Activated CD4-positive, alpha-beta T cell treated with anti-CD3 and anti-CD28 coated beads, Interleukin-2, amount 10 ng/mL, durations not matched to agents 24 days and 14 days (primary cell): ENCODE results near the gene PRR23E. TPM values are rescaled to one million over a fixed set of nuclear protein-coding genes. Genes with fewer than 3 reads are reported as not detected.

Experiments used
- DNase-seq: peaks from one replicate; pipeline ENCODE4 v3.0.0; 2022
- H3K27ac Mint-ChIP-seq: one replicate; pipeline ENCODE4 v1.8.0; 2022; ENCODE audit warnings: mild to moderate bottlenecking, mixed read lengths
- H3K27me3 Mint-ChIP-seq: one replicate; pipeline ENCODE4 v1.8.0; 2022; ENCODE audit warnings: mixed read lengths
- H3K36me3 Mint-ChIP-seq: one replicate; pipeline ENCODE4 v1.8.0; 2022; ENCODE audit warnings: low read depth, mild to moderate bottlenecking, mixed read lengths
- H3K4me1 Mint-ChIP-seq: one replicate; pipeline ENCODE4 v1.8.0; 2021; ENCODE audit warnings: mixed read lengths
- H3K4me3 Mint-ChIP-seq: one replicate; pipeline ENCODE4 v1.8.0; 2022; ENCODE audit warnings: mild to moderate bottlenecking, moderate library complexity, mixed read lengths
- H3K9me3 Mint-ChIP-seq: one replicate; pipeline ENCODE4 v1.8.0; 2021; ENCODE audit warnings: mixed read lengths
- intact Hi-C: fragments of 100-400 bp; cut with micrococcal nuclease; formaldehyde crosslinking; loops from one replicate; pipeline ENCODE4 v1.15.1; 2023
- total RNA-seq: library from RNA; stranded (reverse); gene quantifications from 2 replicates; pipeline ENCODE4 v1.2.3, GENCODE V29; 2022

Gene PRR23E
- total RNA-seq, 1 donor from 2014 or later = not detected

DNA sequence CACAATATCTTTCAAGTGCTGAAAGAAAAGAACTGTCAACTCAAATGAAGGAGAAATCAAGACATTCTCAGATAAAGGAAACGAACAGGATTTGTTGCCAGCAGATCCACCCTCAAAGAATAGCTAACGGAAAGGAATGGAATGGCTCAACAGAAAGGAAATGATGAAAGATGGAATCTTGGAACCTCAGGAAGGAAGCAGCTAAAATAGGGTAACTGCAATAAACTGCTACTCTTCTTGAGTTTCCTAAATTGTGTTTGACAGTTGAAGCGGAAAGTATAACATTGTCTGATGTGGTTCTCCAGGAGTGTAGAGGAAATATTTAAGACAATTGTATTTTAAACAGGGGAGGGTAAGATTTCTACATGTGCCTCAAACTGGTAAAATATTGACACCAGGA lies 22.0 kb downstream of the PRR23E start:
- H3K27me3 Mint-ChIP-seq = peaks cover 6% of the 10 kb centered on the region
- intact Hi-C loops = no loop called here
- peaks cover 2% of the 10 kb centered on the region for H3K4me1 Mint-ChIP-seq

GRCh38 chr3:127215714-127216414 lies 22.9 kb downstream of the PRR23E start:
- no peaks in the 10 kb centered on the region for H3K9me3 Mint-ChIP-seq
- H3K27me3 Mint-ChIP-seq = peaks cover 6% of the 10 kb centered on the region
- H3K4me3 Mint-ChIP-seq = no peak overlapping the region
- peaks cover 4% of the 10 kb centered on the region for H3K4me1 Mint-ChIP-seq
- no peaks in the 10 kb centered on the region for H3K36me3 Mint-ChIP-seq
- no peak overlapping the region for H3K27ac Mint-ChIP-seq
- DNase-seq = no peak
- intact Hi-C loops = no loop called here

More for the DNA sequence above, 22.0 kb downstream of the PRR23E start:
- no peak overlapping the region for H3K27ac Mint-ChIP-seq
- no peak for DNase-seq
- H3K36me3 Mint-ChIP-seq = no peaks in the 10 kb centered on the region
- no peaks in the 10 kb centered on the region for H3K9me3 Mint-ChIP-seq
- H3K4me3 Mint-ChIP-seq = no peak overlapping the region

DNA sequence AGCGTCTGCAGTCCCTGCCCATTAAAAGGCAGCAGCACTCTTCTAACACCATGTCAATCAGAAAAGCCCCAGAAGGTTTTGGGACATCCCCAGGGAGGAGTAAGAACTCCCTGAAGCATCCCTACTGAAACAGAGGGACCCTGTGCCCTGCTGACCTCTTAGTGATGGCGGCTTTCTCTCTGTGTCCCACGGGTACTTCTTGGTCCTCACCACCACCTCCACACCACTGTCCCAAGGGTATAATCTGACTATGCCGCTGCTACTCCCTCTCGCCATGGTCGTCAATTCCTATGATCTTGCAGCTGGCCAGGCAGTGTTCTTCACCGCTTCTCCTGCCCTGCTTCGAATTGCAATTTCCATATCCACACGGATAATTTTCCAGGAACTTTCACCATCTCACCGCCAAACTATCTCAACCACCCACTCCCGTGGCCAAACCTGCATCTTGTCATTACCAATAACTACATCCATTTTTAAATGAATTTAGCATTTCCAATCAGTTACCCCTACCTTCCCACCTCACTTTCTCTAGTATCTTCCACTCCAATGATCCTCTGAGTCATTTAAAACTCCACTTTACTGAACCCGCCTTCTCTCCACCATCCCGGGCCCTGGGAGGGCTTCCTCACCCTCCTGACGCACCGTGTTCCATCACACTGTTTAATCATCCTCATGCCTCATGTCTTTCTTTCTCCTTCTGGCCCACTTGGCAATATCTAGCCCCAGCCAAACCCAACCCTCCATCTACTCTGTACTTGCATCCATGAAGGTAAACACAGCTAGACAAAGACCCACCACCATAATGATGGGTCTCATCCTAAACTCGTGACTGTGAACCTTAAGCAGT lies 23.7 kb downstream of the PRR23E start:
- no peak for DNase-seq
- Mint-ChIP-seq H3K27me3 (peaks cover 6% of the 10 kb centered on the region), H3K36me3 (no peaks in the 10 kb centered on the region), H3K4me1 (peaks cover 4% of the 10 kb centered on the region), H3K4me3 (no peak overlapping the region), H3K27ac (no peak overlapping the region), H3K9me3 (no peaks in the 10 kb centered on the region)
- intact Hi-C loops = no loop called here

DNA sequence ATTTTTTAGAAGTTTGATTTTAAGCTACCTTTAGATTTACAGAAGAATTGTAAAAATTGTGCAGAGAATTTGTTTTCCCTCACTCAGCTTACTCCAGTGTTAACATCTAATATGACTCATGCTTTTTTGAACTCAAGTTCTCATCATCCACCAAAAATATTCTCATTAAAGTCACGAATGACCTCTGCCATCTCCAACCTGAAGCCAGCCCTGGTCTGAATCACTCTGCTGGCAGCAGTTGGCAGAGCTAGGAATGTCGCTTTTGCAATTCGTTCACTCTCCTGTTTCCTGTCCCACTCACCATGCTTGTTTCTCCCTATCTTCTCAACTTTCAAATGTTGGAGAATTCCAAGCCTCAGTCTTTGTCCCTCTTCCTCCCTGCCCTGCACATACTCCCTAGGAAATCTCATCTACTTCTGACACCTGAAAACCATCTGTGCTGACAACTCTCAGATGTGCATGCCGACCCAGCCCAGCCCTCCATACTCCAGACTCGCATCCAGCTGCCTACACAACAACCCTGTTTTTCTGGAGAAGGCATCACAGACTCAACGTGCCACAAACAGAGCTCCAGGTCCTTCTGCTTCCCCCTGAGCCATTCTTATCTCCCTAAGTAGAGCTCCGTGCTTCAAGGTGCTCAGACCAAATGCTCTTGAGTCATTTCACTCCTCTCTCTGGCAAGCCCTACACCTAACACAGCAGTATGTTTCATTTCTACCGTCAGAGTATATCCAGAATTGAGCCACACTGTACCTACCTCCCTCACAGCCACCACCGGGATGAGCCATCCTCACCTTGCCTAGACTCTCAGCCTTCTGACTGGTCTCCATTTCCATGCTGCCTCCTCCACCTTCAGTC lies 24.9 kb downstream of the PRR23E start:
- peaks cover 4% of the 10 kb centered on the region for H3K4me1 Mint-ChIP-seq
- peaks cover 6% of the 10 kb centered on the region for H3K27me3 Mint-ChIP-seq
- H3K4me3 Mint-ChIP-seq = no peak overlapping the region
- H3K36me3 Mint-ChIP-seq = no peaks in the 10 kb centered on the region
- H3K9me3 Mint-ChIP-seq = no peaks in the 10 kb centered on the region
- H3K27ac Mint-ChIP-seq = no peak overlapping the region
- intact Hi-C loops = no loop called here
- no peak for DNase-seq

DNA sequence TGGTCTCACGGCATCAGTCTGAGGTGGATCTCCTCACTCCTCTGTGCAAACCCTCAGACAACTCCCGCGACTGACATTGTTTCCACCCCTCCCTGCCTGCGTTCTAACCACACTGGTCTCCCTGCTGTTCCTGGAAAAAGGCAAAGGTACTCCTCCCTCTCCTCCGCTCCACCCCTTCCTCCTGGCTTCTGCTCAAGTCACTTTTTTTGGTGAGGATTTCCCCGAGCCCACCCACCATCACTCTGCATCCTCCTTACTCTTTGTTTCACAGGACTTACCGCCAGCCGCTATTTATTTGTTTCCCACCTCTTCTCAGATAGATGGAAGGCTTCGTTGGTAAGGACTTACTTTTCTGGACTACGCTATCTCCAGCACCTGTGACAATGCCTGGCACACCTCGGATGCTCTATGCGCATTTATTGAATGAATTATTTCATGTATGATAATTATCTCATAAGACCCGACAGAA lies 25.6 kb downstream of the PRR23E start:
- Mint-ChIP-seq H3K27ac (no peak overlapping the region), H3K4me1 (peaks cover 4% of the 10 kb centered on the region), H3K4me3 (no peak overlapping the region), H3K27me3 (peaks cover 3% of the 10 kb centered on the region), H3K36me3 (no peaks in the 10 kb centered on the region), H3K9me3 (no peaks in the 10 kb centered on the region)
- DNase-seq = no peak
- intact Hi-C loops = no loop called here

DNA sequence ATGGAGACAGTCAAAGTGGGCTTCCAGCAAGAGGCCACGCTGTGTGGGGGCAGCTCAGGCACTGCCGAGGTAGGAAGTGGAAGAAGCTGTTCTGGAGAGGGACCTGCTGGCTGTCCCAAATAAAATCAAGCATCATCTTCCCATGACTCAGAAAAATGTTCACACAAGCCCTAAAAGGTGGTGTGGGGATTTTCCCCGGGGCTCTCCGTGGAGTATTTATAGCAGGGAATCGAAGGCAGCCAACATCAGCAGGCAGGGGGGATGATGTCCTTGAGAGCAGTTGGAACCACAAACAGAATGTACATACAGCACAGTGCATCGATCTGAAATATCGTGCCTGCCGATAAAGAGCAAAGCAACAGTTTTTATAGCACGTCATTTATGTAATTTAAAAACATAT lies 27.6 kb downstream of the PRR23E start:
- no peak overlapping the region for H3K4me3 Mint-ChIP-seq
- H3K27ac Mint-ChIP-seq = no peak overlapping the region
- intact Hi-C loops = no loop called here
- peaks cover 6% of the 10 kb centered on the region for H3K4me1 Mint-ChIP-seq
- peaks cover 1% of the 10 kb centered on the region for H3K36me3 Mint-ChIP-seq
- H3K27me3 Mint-ChIP-seq = no peaks in the 10 kb centered on the region
- H3K9me3 Mint-ChIP-seq = peaks cover 12% of the 10 kb centered on the region
- no peak for DNase-seq

DNA sequence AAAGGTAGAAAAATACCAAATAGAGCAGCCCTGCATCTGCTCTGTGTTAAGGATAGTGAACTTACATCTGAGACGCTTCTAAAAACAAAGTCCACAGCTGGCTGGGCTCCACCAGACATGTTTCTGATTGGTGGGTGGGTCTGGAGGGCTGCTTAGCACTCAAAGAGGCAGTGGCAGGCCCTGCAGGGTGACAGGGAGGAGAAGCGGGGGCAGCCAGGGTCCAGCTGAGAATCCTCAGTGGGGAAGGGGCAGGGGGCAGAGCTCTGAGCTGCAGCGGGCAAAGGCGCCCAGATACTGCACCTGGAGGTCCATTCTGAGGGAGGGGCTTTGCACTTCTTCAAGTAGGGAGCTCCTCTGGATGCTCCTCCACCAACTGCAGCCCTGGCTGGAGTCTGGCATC lies 28.1 kb downstream of the PRR23E start:
- peaks cover 1% of the 10 kb centered on the region for H3K36me3 Mint-ChIP-seq
- no peak overlapping the region for H3K4me3 Mint-ChIP-seq
- peaks cover 6% of the 10 kb centered on the region for H3K4me1 Mint-ChIP-seq
- no peak overlapping the region for H3K27ac Mint-ChIP-seq
- no peak for DNase-seq
- H3K27me3 Mint-ChIP-seq = no peaks in the 10 kb centered on the region
- intact Hi-C loops = no loop called here
- peaks cover 15% of the 10 kb centered on the region for H3K9me3 Mint-ChIP-seq

DNA sequence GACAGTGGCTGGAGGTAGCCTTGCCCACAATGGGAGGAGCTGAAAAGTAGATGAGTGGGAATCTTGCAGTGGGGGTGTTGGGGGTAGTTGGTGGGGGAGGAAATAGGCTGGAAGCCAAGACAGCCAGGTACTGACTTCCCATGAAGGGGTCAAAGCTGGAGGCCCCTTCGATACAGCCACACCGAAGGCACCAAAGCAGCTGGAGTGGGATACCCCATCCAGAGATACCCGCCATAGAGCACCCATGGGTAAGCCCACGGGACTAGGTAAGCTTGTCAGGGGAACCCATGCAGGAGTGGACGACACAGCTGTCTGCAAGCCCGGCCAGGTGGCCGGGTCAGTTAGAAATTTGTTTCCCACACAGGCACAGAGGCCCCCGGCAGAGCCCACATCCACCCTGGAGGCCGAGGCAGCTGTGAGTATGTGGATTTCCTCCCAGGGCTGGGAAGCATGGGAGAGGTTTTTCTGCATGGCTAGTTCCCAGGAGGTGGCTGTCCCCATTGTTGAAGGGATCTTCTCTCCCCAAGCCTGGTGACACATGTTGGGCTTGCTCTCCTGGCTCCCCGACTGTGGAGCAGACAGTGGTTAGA lies 28.6 kb downstream of the PRR23E start:
- no peak for DNase-seq
- Mint-ChIP-seq H3K27ac (no peak overlapping the region), H3K27me3 (no peaks in the 10 kb centered on the region), H3K4me1 (peaks cover 11% of the 10 kb centered on the region), H3K9me3 (peaks cover 16% of the 10 kb centered on the region), H3K36me3 (peaks cover 1% of the 10 kb centered on the region), H3K4me3 (no peak overlapping the region)
- intact Hi-C loops = no loop called here

- H3K9me3 Mint-ChIP-seq = peaks cover 16% of the 10 kb centered on the region
- H3K27me3 Mint-ChIP-seq = no peaks in the 10 kb centered on the region
- H3K4me1 Mint-ChIP-seq = peaks cover 14% of the 10 kb centered on the region
- H3K4me3 Mint-ChIP-seq = no peak overlapping the region
- H3K36me3 Mint-ChIP-seq = peaks cover 1% of the 10 kb centered on the region
- intact Hi-C loops = no loop called here
- H3K27ac Mint-ChIP-seq = no peak overlapping the region
- no peak for DNase-seq
Measured at GRCh38 chr3:127222163-127222562, 29.2 kb downstream of the PRR23E start.

DNA sequence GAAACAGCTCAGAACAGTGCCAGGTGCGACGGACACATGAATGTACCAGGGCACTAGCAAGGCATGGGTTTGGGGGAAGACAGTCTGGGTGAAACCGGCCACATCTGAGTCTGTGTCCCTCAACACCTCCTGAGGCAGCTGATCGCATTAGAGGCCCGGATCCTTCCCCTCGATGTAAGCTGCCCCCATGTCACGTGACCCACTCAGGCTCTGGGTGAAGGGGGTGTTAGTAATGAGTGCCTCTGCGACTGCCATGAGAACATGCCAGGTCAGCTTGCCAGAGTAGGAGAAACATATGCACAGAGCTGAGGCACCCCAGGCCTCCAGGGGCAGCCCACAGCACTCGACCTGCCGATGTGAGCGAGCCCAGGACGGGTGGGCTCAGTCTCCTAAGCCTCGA lies 29.7 kb downstream of the PRR23E start:
- peaks cover 16% of the 10 kb centered on the region for H3K9me3 Mint-ChIP-seq
- intact Hi-C loops = no loop called here
- no peak overlapping the region for H3K27ac Mint-ChIP-seq
- H3K4me3 Mint-ChIP-seq = no peak overlapping the region
- H3K27me3 Mint-ChIP-seq = no peaks in the 10 kb centered on the region
- H3K4me1 Mint-ChIP-seq = peaks cover 16% of the 10 kb centered on the region
- no peak for DNase-seq
- H3K36me3 Mint-ChIP-seq = peaks cover 1% of the 10 kb centered on the region

DNA sequence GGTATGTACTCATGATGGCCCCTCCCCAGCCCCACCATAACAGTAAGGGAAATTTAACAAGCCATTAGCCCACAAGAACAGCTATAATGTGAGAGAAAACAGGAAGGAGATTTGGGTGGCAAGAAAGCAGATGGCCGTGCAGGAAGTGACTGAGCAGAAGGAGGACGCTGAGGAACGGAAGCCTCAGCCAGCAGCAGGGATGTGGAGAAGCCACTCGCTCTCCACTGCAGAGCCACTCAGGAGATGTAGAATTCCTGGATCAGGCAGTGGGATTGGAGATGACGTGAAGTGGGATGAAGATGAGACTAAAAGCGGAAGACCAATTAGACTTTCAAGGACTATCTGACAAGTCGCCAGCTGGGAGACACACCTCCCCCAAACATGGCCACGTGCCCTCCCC lies 31.2 kb downstream of the PRR23E start:
- Mint-ChIP-seq H3K36me3 (peaks cover 1% of the 10 kb centered on the region), H3K9me3 (peaks cover 16% of the 10 kb centered on the region), H3K4me1 (peaks cover 16% of the 10 kb centered on the region), H3K27me3 (no peaks in the 10 kb centered on the region), H3K4me3 (no peak overlapping the region), H3K27ac (peak overlapping the region; percentile 76)
- intact Hi-C loops = no loop called here
- DNase-seq = no peak

DNA sequence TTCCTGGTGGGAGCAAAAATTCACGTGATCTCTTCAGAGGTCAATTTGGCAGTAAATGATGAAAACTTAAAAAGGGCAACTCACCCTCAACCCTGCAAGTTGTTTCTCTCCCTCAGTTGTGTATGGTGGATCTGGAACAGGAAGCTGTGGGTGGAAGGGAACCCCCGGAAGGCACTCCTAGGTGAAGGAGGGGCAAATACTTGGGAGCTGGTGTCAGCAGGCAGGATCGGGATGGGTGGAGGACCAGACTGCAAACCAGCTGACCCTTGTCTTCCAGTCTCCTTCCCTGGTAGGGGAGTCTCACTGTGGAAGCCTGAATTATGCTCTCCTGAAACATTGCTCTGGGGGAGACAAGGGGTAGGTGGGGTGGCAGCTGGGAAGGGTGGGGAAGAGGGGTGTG lies 33.5 kb downstream of the PRR23E start:
- Mint-ChIP-seq H3K4me3 (peak overlapping the region; percentile 53), H3K36me3 (peaks cover 1% of the 10 kb centered on the region), H3K27ac (peak overlapping the region; percentile 27), H3K9me3 (peaks cover 28% of the 10 kb centered on the region), H3K27me3 (no peaks in the 10 kb centered on the region), H3K4me1 (peaks cover 14% of the 10 kb centered on the region)
- intact Hi-C loops = no loop called here
- peak; percentile 52 for DNase-seq

DNA sequence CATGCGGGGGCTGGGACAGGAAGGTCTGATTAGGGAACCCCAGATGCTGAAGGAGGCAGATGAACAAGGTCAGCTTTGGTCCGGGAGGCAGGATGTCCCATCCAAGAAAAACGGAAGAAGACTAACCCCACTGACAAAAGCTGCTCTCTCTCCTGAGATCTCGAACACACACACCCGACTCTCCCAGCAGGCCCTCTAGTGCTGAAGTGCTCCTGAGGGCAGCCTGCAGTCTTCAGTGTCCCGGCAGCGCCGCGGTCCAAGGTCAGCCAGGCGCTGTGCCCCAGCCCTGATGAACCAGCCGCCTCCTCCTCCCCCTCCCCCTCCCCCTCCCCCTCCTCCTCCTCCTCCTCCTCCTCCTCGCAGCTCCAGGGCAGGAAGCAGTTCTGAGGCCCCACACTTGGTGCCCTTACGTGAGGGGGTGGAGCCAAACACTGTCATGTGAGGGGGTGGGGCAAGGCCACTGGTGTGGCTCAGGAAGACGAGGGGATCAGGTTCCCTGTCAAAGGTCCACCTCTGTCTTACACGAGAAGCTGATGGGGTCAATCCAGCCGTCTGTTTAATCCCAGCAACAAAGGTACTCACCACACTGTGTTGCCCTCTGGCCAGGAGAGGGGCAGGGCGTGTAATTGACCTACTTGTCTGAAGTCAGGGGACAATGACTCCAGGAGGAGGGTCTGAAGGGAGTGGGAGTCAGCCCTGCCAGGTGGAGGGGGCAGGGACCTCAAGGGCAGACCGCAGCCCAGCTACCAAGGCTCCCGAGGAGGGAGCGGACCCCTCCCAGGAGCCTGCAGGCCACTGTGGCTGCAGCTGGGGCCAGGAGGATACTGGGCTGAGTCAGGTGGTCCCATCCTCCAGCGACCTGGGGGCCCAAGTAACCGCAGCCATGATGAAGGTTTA lies 34.3 kb downstream of the PRR23E start:
- Mint-ChIP-seq H3K27ac (no peak overlapping the region), H3K4me3 (peak overlapping the region; percentile 53), H3K9me3 (peaks cover 28% of the 10 kb centered on the region), H3K36me3 (peaks cover 1% of the 10 kb centered on the region), H3K27me3 (no peaks in the 10 kb centered on the region), H3K4me1 (peaks cover 14% of the 10 kb centered on the region)
- peak; percentile 76 for DNase-seq
- intact Hi-C loops = no loop called here
